Loucy (cell line): Measurements from ENCODE around the gene HLF.

Source experiments
- H2AFZ ChIP-seq: fragments of 200-600 bp; sonication (generic); 2 replicates; pipeline ENCODE4 v1.6.0; 2016; ENCODE audit warnings: antibody characterized with exemption, mild to moderate bottlenecking, low read length, moderate library complexity
- H3F3A ChIP-seq: fragments of 200-600 bp; 2 replicates; pipeline ENCODE4 v1.6.0; 2016; ENCODE audit warnings: antibody characterized with exemption, low read depth, mild to moderate bottlenecking
- H3K27me3 ChIP-seq: fragments of 200-600 bp; sonication (generic); 2 replicates; pipeline ENCODE4 v1.6.1; 2014; ENCODE audit warnings: low read length, mild to moderate bottlenecking; ENCODE audit not compliant: insufficient read depth, poor library complexity, severe bottlenecking
- H3K36me3 ChIP-seq: fragments of 200-600 bp; sonication (generic); 2 replicates; pipeline ENCODE4 v1.6.1; 2016; ENCODE audit warnings: low read length; ENCODE audit not compliant: insufficient read depth
- H3K4me1 ChIP-seq: fragments of 200-600 bp; sonication (generic); 2 replicates; pipeline ENCODE4 v1.5.1; 2014; ENCODE audit warnings: low read length, mild to moderate bottlenecking; ENCODE audit not compliant: insufficient read depth, poor library complexity, severe bottlenecking
- H3K4me2 ChIP-seq: fragments of 200-600 bp; sonication (generic); 2 replicates; pipeline ENCODE4 v1.6.0; 2014; ENCODE audit warnings: antibody characterized with exemption, low read length, low read depth, mild to moderate bottlenecking; ENCODE audit not compliant: poor library complexity, severe bottlenecking
- H3K4me3 ChIP-seq: fragments of 200-600 bp; sonication (generic); 2 replicates; pipeline ENCODE4 v1.5.1; 2014; ENCODE audit warnings: low read length, mild to moderate bottlenecking, mixed read lengths; ENCODE audit not compliant: poor library complexity, severe bottlenecking
- H3K79me2 ChIP-seq: fragments of 200-600 bp; sonication (generic); 2 replicates; pipeline ENCODE4 v1.6.1; 2014; ENCODE audit warnings: low read length; ENCODE audit not compliant: insufficient read depth
- H3K9ac ChIP-seq: fragments of 200-600 bp; sonication (generic); 2 replicates; pipeline ENCODE4 v1.6.0; 2014; ENCODE audit warnings: mild to moderate bottlenecking, low read depth, low read length, moderate library complexity; ENCODE audit not compliant: poor library complexity, severe bottlenecking
- H3K9me2 ChIP-seq: fragments of 200-600 bp; sonication (generic); replicated peaks from 2 replicates; pipeline ENCODE4 v1.6.1; 2016; ENCODE audit warnings: low read depth, low read length, mixed read lengths
- H3K9me3 ChIP-seq: fragments of 200-600 bp; sonication (generic); 2 replicates; pipeline ENCODE4 v1.6.1; 2014; ENCODE audit warnings: mild to moderate bottlenecking, antibody characterized with exemption, low read length, low read depth; ENCODE audit not compliant: insufficient read depth
- H4K20me1 ChIP-seq: fragments of 200-600 bp; sonication (generic); 2 replicates; pipeline ENCODE4 v1.6.0; 2014; ENCODE audit warnings: antibody characterized with exemption, low read length, mild to moderate bottlenecking; ENCODE audit not compliant: insufficient read depth, poor library complexity, severe bottlenecking
- EZH2phosphoT487 ChIP-seq: fragments of 200-600 bp; IDR thresholded peaks from 2 replicates; pipeline ENCODE4 v1.6.1; 2018; ENCODE audit warnings: antibody characterized with exemption, mild to moderate bottlenecking, moderate library complexity, borderline replicate concordance
- TF ChIP-seq, protein P1 (sequence below): fragments of 200-600 bp; sonication (generic); conservative IDR thresholded peaks from 2 replicates; pipeline ENCODE4 v1.5.1; 2014; ENCODE audit warnings: mild to moderate bottlenecking, antibody characterized with exemption, low read length

HLF gene

DNA sequence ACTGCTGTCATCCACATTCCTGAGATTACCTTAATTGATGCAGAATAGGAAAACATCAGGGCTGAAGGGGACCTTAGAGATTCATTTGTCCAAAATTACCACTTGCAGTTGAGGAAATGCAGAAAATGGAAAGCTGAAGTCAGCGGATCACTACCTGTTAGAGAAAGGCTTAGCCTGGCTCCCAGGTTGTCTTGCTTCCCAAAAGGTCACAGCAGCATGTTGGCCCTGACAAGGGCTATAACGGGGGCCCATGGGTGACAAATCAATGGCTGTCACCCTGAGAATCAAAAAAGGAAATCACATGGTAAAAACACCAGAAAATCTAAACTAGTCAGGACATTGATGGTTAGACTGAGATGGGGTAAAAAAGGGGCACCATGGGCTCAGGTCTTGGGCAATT is 51.7 kb downstream of the HLF start:
- H3K4me2 ChIP-seq = no peak overlapping the region
- TF ChIP-seq EZH2phosphoT487 = no peak
- TF ChIP-seq, protein P1, sequence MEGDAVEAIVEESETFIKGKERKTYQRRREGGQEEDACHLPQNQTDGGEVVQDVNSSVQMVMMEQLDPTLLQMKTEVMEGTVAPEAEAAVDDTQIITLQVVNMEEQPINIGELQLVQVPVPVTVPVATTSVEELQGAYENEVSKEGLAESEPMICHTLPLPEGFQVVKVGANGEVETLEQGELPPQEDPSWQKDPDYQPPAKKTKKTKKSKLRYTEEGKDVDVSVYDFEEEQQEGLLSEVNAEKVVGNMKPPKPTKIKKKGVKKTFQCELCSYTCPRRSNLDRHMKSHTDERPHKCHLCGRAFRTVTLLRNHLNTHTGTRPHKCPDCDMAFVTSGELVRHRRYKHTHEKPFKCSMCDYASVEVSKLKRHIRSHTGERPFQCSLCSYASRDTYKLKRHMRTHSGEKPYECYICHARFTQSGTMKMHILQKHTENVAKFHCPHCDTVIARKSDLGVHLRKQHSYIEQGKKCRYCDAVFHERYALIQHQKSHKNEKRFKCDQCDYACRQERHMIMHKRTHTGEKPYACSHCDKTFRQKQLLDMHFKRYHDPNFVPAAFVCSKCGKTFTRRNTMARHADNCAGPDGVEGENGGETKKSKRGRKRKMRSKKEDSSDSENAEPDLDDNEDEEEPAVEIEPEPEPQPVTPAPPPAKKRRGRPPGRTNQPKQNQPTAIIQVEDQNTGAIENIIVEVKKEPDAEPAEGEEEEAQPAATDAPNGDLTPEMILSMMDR = no peak
- H3K9me2 ChIP-seq = no peaks in the 10 kb centered on the region
- H3K4me3 ChIP-seq = no peak overlapping the region
- no peak overlapping the region for H2AFZ ChIP-seq
- no peaks in the 10 kb centered on the region for H3K9me3 ChIP-seq
- no peaks in the 10 kb centered on the region for H3F3A ChIP-seq
- H3K36me3 ChIP-seq = no peaks in the 10 kb centered on the region
- no peak overlapping the region for H3K9ac ChIP-seq
- no peaks in the 10 kb centered on the region for H4K20me1 ChIP-seq
- H3K79me2 ChIP-seq = no peaks in the 10 kb centered on the region
- H3K27me3 ChIP-seq = no peaks in the 10 kb centered on the region
- H3K4me1 ChIP-seq = no peaks in the 10 kb centered on the region

DNA sequence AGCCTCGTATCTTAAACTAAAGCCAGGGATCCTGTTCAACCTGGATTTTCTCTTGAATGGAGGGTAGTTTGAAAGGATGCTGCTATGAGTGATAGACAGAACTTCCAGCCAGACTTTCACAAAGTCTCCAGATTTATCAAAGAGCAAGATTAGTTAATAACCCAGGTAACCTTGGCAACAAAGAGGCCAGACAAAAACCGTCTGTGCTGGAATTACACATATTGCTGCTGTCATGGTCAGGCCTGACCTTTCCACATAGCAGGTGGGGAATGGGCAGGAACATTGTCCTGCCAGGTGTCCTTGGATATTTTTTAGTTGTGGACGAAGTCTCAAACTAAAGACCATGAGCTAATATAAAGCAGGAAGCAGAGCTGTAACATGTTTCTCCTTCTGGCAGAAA is 52.5 kb downstream of the HLF start:
- H4K20me1 ChIP-seq = no peaks in the 10 kb centered on the region
- no peak overlapping the region for H3K4me3 ChIP-seq
- no peaks in the 10 kb centered on the region for H3K36me3 ChIP-seq
- no peaks in the 10 kb centered on the region for H3K27me3 ChIP-seq
- no peak overlapping the region for H3K4me2 ChIP-seq
- no peaks in the 10 kb centered on the region for H3K9me2 ChIP-seq
- H3K79me2 ChIP-seq = no peaks in the 10 kb centered on the region
- no peak overlapping the region for H3K9ac ChIP-seq
- TF ChIP-seq, protein P1 = no peak
- TF ChIP-seq EZH2phosphoT487 = no peak
- no peak overlapping the region for H2AFZ ChIP-seq
- H3F3A ChIP-seq = no peaks in the 10 kb centered on the region
- no peaks in the 10 kb centered on the region for H3K9me3 ChIP-seq
- H3K4me1 ChIP-seq = no peaks in the 10 kb centered on the region

DNA sequence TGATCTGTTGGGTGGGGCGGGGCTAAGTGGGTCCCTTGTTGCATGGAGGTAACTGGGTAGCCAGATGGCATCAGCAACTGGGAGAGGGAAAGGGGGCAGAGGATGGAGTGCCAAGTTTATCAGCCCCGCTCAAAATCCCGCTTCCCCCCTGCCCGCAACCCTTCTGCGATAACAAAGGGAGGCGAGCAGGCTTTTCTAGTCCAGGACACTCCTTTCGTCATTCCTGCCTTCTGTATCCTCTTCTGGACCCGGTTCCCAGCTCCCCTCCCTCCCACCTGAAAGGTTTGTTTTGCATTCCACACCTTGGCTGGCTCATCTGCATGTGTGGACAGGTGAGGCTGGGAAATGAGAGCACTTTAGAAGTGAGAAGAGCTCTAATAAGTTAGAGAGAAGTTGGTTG is 53.3 kb downstream of the HLF start:
- Histone ChIP-seq H3K9ac (no peak overlapping the region), H3K79me2 (no peaks in the 10 kb centered on the region), H2AFZ (no peak overlapping the region), H3F3A (no peaks in the 10 kb centered on the region), H3K9me2 (no peaks in the 10 kb centered on the region), H4K20me1 (no peaks in the 10 kb centered on the region), H3K9me3 (no peaks in the 10 kb centered on the region), H3K36me3 (no peaks in the 10 kb centered on the region), H3K4me1 (no peaks in the 10 kb centered on the region), H3K4me2 (no peak overlapping the region), H3K4me3 (no peak overlapping the region), H3K27me3 (no peaks in the 10 kb centered on the region)
- no peak for TF ChIP-seq EZH2phosphoT487
- TF ChIP-seq, protein P1 = no peak
